GM23338 (cell line): ENCODE results near the gene SHLD2.
"Not testable (repeated sequence)": the region's sequence is repeated elsewhere in the genome, so short reads cannot be mapped to it uniquely, and the experiment has no call there.

Experiments used
- CREB1 ChIP-seq: fragments of 250-450 bp; sonication (Bioruptor Pico); IDR thresholded peaks from 2 replicates; pipeline ENCODE4 v1.5.0; 2020; ENCODE audit warnings: low read depth, mild to moderate bottlenecking, moderate library complexity
- CTCF ChIP-seq, 2 experiments: fragments of 200-600 bp in 1 of 2; sonication (generic) in 1 of 2; conservative IDR thresholded peaks; 2 replicates each; pipeline versions ENCODE4 v1.5.1 to v1.6.1; 2016 to 2017; ENCODE audit warnings: antibody characterized with exemption in 2 of 2, low read depth in 2 of 2, mild to moderate bottlenecking in 2 of 2, moderate library complexity in 1 of 2
- ETS1 ChIP-seq: IDR thresholded peaks from 2 replicates; pipeline ENCODE4 v1.6.1; 2016; ENCODE audit warnings: antibody characterized with exemption
- EZH2 ChIP-seq: fragments of 200-600 bp; sonication (generic); IDR thresholded peaks from one replicate; pipeline ENCODE4 v1.8.0; 2017; ENCODE audit warnings: antibody characterized with exemption, mild to moderate bottlenecking, low read depth; ENCODE audit not compliant: unreplicated experiment
- EZH2phosphoT487 ChIP-seq: fragments of 200-600 bp; sonication (generic); IDR thresholded peaks from one replicate; pipeline ENCODE4 v1.8.1; 2018; ENCODE audit warnings: antibody characterized with exemption; ENCODE audit not compliant: unreplicated experiment
- JUNB ChIP-seq: IDR thresholded peaks from one replicate; pipeline ENCODE4 v1.6.1; 2016; ENCODE audit warnings: antibody characterized with exemption; ENCODE audit not compliant: unreplicated experiment
- NANOG ChIP-seq: IDR thresholded peaks from 2 replicates; pipeline ENCODE4 v1.6.1; 2016; ENCODE audit warnings: antibody characterized with exemption, borderline replicate concordance
- POLR2AphosphoS5 ChIP-seq: IDR thresholded peaks from 2 replicates; pipeline ENCODE4 v1.6.1; 2016; ENCODE audit warnings: antibody characterized with exemption, low read depth
- REST ChIP-seq: IDR thresholded peaks from one replicate; pipeline ENCODE4 v1.6.1; 2018; ENCODE audit warnings: antibody characterized with exemption; ENCODE audit not compliant: unreplicated experiment
- STAT1 ChIP-seq: IDR thresholded peaks from one replicate; pipeline ENCODE4 v1.6.1; 2016; ENCODE audit warnings: antibody characterized with exemption; ENCODE audit not compliant: unreplicated experiment
- ZNF114 ChIP-seq: fragments of 250-450 bp; sonication (Bioruptor Pico); IDR thresholded peaks from 2 replicates; pipeline ENCODE4 v1.5.0; 2020; ENCODE audit warnings: mild to moderate bottlenecking, moderate library complexity
- ZNF331 ChIP-seq: fragments of 250-450 bp; sonication (Bioruptor Pico); IDR thresholded peaks from 2 replicates; pipeline ENCODE4 v1.5.0; 2020; ENCODE audit warnings: low read depth, mild to moderate bottlenecking, moderate library complexity
- ZNF462 ChIP-seq: fragments of 250-450 bp; sonication (Bioruptor Pico); IDR thresholded peaks from 2 replicates; pipeline ENCODE4 v1.5.0; 2020; ENCODE audit warnings: mild to moderate bottlenecking, moderate library complexity

- not testable (repeated sequence) for TF ChIP-seq EZH2; POLR2AphosphoS5; CTCF (conservative IDR thresholded peaks at IDR 0.05; ENCODE audit: low read depth in 2 of 2); CREB1 (CRISPR knock-in tag); NANOG; ZNF331; REST; EZH2phosphoT487; ZNF114; JUNB; ETS1; ZNF462 (CRISPR knock-in tag); STAT1
Measured at GRCh38 chr10:87082219-87082618, 12.8 kb upstream of the SHLD2 start.
